ENCODE results near the gene WTIP.
"Not testable (repeated sequence)": the region's sequence is repeated elsewhere in the genome, so short reads cannot be mapped to it uniquely, and the experiment has no call there.

Gene WTIP

DNA sequence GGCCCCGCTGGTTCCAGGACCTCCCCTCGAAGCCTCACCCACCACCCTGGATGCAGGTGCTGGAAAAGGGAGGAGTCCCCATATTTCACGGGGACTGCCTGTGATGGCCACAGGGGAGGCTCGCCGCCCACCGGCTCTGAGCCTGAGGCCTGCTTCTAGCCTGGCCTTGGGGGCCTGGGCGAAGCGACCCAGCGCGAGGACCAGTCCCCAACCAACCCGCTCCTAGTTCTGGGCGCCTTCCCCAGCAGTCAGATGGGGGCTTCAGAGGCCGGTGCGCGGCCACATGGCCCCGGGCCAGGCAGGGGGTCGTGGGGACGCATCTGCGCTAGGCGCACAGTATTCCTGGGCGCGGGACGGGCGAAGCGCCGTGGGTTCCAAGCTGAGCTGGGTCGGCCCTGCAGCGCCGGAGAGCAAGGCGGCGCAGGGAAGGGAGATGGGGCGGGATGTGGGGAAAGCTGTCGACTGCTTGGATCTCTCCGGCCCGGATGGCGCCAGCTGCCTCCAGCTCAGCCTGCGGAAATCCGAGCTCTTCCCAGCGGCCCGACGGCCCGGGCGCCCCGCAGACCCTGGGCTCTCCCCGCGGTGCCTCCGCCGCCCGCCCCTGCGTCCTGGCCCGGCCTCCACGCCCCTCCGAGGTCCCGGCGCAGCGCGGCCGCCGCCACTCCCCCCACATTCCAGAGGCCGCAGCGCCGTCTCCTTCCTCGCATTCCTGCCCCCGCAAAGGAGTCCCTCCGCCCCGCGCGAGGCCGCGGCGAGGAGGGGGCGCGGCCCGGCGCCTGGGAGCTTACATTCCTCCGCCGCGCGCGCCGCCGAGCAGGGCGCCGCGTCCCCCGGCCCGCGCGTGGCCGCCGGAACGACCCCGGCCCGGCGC is at the start of gene WTIP:
TSS of gene WTIP (plus strand) at position 788 of the 871 bp plus-strand sequence. CDS start 217 bp downstream, outside the sequence.
- in situ Hi-C loops (cut with HindIII; ENCODE audit: low sequenced_read_pairs) = no loop called here

DNA sequence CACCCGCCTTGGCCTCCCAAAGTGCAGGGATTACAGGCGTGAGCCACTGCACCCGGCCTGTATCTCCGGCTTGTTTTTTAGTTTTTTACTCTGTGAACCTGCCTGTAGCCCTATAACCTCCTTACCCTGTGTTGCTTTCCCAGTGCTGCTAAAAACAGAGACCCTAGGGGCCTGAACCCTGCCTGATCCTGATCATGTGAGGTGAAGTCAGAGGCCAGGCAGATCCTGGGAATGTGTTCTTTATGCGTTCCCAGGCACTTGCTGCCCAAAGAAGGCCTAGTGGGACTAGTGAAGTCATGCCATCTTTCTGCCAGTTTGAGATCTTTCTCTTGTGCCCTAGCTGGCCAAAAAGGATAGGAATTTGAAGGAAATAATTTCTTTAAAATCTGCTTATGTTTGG is 48.8 kb upstream of the WTIP start:
- in situ Hi-C loops (cut with HindIII; ENCODE audit: low sequenced_read_pairs) = no loop called here

DNA sequence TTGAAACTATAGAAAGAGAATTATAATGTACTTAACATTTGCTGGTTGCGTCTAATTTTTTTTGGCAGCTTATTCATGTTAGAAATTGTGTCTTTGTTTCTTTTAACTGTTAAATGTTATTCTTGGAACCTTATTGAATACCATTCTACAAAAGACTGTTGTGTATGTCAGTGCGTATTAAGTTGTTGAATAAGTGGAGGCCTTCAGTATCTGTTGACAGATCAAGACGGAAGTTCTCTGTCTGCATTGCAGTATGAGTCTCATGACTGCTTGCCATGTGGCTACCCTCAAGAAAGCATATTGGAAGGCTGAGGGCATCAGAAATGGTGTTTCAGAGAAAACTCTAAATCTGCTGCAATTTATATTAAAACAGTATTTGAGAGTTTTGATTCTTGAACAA is 44.8 kb upstream of the WTIP start:
- in situ Hi-C loops (cut with HindIII; ENCODE audit: low sequenced_read_pairs) = no loop called here

DNA sequence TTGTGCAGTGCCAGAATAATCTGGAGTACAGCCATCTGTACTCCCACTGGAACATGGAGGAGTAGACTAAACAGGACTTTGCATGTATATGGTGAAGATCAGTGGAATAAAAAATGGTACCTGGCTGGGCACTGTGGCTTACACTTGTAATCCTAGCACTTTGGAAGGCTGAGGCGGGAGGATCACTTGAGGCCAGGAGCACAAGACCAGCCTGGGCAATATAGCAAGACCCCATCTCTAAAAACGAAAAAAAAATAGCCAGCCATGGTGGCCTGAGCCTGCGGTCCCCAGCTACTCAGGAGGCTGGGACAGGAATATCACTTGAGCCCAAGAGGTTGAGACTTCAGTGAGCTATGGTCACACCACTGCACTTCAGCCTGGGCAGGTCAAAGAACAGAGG is 33.4 kb upstream of the WTIP start:
- in situ Hi-C loops (cut with HindIII; ENCODE audit: low sequenced_read_pairs) = no loop called here

DNA sequence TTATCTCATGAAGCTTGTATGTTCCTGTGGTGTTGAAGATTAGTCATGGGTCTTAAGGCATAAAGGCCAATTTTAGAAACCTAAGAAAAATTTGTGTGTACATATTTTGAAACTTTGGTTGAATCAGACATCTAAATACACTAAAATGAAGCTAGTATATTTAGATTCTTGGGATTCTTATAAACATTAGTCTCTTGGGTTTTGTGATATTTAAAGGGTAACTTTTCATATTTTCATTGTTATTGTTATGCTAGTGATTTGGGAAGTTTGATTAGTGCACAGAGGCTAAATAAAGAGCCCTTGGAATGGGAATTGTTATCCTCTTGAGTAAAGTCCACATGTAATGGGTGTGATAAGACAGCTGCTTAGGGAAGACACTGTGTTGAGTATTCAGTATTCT is 28.8 kb upstream of the WTIP start:
- in situ Hi-C loops (cut with HindIII; ENCODE audit: low sequenced_read_pairs) = no loop called here

DNA sequence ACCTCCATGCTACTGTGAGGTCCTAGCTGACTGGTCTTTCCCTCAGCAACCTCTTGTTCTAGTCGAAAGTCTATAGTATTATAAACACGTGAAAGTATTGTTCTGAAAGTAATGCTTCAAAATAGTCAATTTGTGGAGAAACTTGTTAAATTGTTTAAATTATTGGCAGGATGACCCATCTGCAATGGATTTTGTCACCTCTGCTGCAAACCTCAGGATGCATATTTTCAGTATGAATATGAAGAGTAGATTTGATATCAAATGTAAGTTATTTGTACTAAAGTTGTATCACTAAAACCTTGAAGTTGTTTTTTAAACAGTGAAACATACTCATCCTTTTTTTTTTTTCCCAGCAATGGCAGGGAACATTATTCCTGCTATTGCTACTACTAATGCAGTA is 27.5 kb upstream of the WTIP start:
- in situ Hi-C loops (cut with HindIII; ENCODE audit: low sequenced_read_pairs) = no loop called here

DNA sequence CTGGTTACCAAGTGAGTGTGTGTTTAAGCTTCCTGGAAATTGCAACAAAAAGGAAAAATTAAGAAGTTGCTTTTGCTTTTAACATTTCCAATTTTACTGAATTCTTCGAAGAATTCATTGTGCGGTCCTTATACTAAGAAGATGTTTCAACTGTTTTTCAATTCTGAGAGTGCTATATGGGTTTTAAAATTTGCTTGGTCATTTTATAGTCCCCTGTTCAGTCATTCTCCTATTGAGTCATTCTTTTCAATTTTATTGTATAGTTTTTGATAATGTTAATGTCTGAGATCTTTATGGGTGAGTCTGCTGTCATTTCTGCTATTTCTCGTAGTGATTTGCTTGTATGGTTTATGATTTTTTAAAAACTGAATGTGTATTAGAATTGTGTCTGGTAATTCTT is 26.9 kb upstream of the WTIP start:
- in situ Hi-C loops (cut with HindIII; ENCODE audit: low sequenced_read_pairs) = no loop called here

DNA sequence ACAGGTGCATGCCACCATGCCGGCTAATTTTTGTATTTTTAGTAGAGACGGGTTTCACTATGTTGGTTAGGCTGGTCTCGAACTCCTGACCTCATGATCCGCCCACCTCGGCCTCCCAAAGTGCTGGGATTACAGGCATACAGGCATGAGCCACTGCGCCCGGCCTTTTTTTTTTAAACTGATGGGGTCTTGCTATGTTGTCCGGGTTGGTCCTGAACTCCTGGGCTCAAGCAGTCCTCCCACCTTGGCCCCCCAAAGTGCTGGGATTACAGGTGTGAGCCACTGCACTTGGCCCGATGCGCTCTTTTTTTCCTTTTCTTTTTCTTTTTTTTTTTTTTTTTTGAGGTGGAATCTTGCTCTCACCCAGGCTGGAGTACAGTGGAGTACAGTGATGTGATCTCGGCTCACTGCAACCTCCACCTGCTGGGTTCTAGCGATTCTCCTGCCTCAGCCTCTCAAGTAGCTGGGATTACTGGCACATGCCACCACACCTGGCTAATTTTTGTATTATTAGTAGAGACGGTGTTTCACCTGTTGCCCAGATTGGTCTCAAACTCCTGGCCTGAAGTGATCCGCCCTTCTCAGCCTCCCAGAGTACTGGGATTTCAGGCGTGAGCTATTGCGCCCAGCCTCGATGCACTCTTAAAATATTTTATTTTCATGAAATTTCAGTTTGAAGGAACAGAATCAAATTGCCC is 25.6 kb upstream of the WTIP start:
- in situ Hi-C loops (cut with HindIII; ENCODE audit: low sequenced_read_pairs) = not testable (repeated sequence)

DNA sequence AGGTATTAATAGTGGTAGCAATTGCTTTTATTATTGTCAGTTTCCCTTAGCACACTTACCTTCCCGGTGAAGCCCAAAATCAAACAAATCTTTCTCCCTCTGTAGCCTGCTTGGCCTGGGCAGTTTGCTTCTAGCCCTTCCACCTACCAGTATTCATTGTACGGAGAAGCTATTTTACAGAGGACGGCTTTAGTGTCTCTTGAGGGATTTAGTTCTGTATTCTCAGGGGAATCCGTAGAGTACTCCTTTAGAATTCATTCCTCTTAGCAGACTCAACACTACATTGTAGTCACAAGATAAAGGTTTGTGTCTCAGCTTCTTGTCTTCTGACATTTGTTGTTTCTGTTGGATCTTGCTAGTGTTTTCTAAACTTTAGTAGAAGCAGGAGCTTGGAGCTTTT is 24.1 kb upstream of the WTIP start:
- in situ Hi-C loops (cut with HindIII; ENCODE audit: low sequenced_read_pairs) = no loop called here

DNA sequence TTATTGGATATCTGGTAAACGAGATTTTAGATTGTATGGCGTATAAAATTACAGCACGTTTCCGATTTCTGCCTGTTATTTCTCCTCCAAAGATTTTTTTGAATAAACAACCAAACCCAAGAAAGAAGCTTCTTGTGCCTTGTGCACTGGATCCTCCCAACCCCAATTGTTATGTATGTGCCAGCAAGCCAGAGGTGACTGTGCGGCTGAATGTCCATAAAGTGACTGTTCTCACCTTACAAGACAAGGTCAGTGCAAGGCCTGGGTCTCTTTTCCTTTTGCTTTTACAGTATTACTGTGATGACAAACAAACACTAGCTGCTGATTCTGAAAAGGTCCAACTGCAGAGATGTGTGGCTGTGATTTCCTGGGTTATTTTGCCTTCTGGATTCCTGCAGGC is 22.9 kb upstream of the WTIP start:
- in situ Hi-C loops (cut with HindIII; ENCODE audit: low sequenced_read_pairs) = no loop called here

DNA sequence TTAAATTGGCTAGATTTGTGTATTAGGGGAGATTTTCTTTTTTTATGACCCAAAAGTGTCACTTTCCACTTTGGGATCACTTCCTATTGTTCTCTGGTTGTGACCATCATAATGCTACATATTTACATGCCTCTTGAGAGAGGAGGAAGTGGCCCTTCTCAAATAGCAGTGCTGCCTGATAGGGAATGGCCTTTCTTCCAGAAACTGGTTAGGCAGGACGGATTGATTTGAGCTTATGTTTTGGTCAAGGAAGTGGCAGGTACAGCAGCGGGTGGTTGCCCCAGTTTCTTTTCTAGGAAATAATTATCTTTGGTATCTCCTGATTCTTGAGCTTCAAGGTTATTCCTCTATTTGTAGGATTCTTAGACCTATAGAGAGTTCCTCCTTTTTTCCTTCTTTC is 21.9 kb upstream of the WTIP start:
- in situ Hi-C loops (cut with HindIII; ENCODE audit: low sequenced_read_pairs) = no loop called here

DNA sequence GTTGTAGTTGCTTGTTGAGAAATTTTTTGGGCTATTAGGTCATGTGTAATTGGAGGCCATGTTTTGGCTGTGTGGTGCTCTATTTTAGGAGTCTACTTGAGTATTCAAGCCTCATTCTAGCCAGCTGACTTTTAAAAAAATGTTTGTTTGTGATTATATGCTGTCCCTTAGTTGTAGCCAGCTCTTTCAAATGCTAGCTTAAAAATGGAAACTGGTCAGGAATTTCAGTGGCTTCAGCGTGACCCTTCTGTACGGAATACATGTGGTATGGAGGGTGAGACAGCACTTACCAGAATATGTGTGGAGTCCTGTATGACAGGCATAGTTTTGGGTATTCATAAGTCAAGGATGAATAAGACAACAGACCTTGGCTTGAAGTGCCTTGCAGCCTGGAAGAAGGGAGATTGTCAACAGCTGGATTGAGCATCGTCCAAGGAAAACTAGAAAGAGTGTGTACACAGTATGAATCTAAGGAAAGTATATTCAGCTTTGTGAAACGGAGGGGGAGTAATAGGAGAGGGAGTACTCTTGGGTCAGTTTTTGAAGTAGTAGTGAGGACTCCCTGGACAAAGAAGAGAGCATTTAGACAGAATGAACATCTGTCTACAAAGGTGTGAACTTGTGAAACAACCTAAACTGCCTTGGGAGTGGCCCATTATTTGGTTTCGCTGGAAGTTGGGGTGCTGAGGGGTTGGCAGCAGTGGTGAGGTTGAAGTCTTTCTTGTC is 20.0 kb upstream of the WTIP start:
- in situ Hi-C loops (cut with HindIII; ENCODE audit: low sequenced_read_pairs) = no loop called here

DNA sequence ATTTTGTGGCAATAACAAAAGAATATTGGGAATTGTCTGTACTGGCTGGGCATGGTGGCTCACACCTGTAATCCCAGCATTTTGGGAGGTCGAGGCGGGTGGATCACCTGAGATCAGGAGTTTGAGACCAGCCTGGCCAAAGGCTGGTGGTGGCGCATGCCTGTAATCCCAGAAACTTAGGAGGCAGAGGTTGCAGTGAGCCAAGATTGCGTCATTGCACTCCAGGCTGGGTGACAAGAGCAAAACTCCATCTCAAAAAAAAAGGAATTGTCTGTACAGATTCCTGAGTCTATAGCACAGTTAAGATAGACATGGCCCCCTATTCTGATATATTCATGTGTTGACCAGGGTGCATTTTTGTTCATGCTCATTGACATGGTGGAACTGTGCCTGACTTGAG is 16.8 kb upstream of the WTIP start:
- in situ Hi-C loops (cut with HindIII; ENCODE audit: low sequenced_read_pairs) = not testable (repeated sequence)

DNA sequence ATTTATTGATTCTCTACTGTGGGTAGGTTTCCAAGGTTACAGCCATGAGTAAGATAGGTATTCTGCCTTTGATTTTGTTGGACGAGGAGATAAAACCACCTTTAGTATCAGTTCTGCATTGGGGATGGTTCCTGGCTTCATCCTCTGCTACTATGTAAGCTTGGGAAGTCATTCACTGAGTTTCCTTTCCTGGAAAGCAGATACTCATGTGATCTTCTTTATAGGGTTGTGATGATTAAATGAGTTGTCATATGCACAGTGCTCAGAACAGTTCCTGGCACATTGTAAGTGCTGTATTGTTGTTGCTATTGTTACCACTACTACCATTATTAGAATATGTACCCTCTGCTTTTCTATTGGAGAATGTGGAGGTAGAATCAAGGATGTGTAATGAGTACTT is 13.1 kb upstream of the WTIP start:
- in situ Hi-C loops (cut with HindIII; ENCODE audit: low sequenced_read_pairs) = no loop called here

DNA sequence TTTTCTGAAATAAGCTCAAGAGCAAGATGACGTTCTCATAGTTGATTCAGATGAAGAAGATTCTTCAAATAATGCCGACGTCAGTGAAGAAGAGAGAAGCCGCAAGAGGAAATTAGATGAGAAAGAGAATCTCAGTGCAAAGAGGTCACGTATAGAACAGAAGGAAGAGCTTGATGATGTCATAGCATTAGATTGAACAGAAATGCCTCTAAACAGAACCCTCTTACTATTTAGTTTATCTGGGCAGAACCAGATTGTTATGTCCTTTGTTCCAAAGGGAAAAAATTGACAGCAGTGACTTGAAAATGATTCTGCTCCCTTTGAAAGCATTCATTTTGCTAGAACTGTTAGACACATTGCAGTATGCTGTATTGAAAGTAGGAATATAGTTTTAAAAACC is 12.5 kb upstream of the WTIP start:
- in situ Hi-C loops (cut with HindIII; ENCODE audit: low sequenced_read_pairs) = not testable (repeated sequence)

DNA sequence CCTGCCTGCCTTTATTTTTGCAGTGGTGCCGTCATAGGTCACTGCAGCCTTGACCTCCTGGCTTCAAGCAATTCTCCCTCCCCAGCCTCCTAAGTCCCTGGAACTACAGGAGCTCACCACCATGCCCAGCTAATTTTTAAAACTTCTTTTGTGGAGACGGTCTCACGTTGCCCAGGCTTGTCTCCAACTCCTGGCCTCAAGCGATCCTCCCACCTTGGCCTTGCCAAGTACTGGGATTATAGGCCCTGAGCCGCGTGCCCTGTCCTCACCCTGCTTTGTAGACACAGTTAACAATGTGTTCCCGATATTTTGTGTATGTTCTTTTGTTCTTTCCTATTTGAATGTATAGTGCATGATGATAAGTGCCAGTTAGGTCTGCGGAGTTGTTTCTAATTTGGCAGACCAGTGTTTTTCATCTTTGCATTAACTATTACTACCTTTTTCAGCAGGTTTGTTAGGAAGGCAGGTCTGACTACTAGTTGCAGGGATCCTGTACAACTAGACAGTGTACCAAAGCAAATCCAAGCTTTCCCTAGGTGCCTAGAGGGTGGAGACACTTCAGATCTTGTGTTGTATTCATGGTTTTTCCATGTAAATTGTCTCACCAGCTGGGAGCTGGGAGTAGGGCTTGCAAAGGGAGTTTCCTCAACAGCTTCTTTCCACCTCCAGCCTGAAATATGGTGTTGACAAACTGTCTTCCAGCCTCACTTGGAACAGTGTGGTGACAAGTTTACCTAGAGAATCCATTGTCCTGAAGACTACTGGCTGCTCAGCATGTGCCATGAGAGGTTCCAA is 9.5 kb upstream of the WTIP start:
- in situ Hi-C loops (cut with HindIII; ENCODE audit: low sequenced_read_pairs) = no loop called here

DNA sequence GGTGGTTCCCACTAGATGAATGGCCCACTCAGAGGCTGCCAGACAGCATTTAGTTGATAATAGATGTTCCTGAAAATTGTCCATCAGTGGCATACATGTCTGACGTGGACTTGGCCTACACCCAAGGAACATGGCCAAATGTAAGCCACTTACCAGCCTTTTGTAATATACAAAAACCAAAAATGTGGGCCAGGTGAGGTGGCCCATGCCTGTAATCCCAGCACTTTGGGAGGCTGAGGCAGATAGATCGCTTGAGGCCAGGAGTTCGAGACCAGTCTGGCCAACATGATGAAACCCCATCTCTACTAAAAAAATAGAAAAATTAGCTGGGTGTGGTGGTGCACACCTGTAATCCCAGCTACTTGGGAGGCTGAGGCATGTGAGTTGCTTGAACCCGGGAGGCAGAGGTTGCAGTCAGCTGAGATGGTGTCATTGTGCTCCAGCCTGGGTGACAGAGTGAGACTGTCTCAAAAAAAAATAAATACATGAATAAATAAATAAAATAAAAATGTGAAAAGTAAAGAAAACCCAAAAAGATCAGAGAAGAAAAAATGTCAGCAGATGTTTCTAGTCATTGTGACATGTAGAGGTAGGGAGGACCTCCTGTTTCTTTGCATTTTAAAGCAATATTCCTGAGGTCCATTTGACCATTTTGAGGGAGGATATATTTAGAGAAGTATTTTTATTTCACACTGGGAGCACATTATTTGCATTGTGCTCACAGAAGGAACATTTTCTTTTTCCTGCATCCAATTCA is 7.1 kb upstream of the WTIP start:
- in situ Hi-C loops (cut with HindIII; ENCODE audit: low sequenced_read_pairs) = no loop called here

DNA sequence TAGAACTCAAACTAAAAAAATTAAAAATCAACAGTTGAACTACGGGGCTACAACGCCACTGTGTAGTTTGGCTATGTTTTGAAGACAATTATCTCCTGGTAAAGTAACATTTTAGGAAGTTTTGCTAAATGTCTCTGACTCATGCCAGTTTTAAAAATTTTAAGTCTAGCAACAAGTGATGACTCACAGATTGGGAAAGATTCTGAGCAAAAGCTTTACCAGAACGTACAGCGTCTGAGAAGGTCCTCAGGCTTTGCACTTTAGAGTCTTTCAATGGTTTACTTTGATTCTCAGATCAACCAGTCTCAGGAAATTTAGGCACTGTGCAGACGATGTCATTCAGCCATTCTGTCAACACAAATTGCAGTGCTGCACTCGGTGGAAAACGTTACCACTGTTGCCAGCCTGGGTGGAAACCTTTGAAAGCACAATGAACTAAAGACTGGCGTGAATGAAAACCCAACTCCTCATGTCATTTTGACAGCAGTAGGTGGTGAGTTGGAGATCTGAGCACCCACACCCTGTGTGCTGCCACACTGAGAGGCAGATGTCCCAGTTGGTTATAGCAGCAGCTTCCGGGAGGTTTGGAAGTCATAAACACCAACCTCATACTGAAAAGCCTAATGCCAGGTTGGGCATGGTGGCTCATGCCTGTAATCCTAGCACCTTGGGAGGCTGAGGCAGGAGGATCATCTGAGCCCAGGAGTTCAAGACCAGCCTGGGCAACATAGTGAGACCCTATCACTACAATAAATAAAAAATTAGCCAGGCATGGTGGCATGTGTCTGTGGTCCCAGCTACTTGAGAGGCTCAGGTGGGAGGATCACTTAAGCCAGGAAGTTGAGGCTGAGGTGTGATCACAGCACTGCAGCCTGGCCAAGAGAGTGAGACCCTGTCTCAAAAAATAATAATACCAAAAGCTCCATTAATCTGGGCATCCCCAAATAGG is 6.3 kb upstream of the WTIP start:
- in situ Hi-C loops (cut with HindIII; ENCODE audit: low sequenced_read_pairs) = no loop called here

DNA sequence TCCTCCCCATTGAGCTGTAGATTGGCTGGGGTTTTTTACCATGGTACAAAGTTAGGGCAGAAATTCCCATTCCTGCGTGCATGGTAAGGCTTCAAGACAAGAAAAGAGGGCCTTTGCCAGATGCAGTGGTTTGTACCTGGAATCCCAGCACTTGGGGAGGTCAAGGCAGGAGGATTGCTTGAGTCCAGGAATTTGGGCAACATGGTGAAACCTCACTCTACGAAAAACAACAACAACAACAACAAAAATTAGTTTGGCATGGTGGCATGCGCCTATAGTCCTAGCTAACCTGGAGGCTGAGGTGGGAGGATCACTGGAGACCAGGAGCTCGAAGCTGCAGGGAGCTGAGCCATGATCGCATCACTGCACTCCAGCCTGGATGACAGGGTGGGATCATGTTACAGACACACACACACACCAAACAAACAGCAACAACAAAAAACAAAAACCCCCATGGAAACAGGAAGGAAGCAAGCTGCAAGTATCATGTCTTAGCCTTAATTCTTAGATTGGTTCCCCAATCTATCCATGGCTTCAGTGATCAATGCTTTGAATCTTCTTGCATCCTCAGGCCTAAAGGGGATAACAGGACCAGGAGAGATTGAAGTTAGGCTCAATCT is 5.5 kb upstream of the WTIP start:
- in situ Hi-C loops (cut with HindIII; ENCODE audit: low sequenced_read_pairs) = no loop called here
